GM21576 (cell line): ENCODE data around the gene KRTAP12-4.
"Not testable (repeated sequence)": the region's sequence is repeated elsewhere in the genome, so short reads cannot be mapped to it uniquely, and the experiment has no call there.

Experiments
- ATAC-seq: cut with Tn5 transposase; IDR thresholded peaks from one replicate; pipeline ENCODE4 v1.9.1; 2021; ENCODE audit warnings: mild to moderate bottlenecking, moderate library complexity; ENCODE audit not compliant: unreplicated experiment

KRTAP12-4 gene

GRCh38 chr21:44657635-44658540, 3.4 kb upstream of the KRTAP12-4 start, which contains the start of gene KRTAP12-3:
Gene KRTAP12-3, plus strand, starts transcription at chr21:44657932. Its CDS starts 48 bp downstream, at chr21:44657980.
- no peak for ATAC-seq

GRCh38 chr21:44656868-44657267, 2.4 kb upstream of the KRTAP12-4 start:
- no peak for ATAC-seq

GRCh38 chr21:44653656-44654575, 543 bp downstream of the KRTAP12-4 start:
- ATAC-seq: no peak

- no peak for ATAC-seq
Observed at GRCh38 chr21:44653123-44653522, 1.3 kb downstream of the KRTAP12-4 start.

GRCh38 chr21:44650973-44651675, 3.3 kb downstream of the KRTAP12-4 start:
- ATAC-seq: no peak

GRCh38 chr21:44650265-44650972, 4.0 kb downstream of the KRTAP12-4 start:
- no peak for ATAC-seq

GRCh38 chr21:44649521-44650100, 4.8 kb downstream of the KRTAP12-4 start:
- ATAC-seq: no peak

- no peak for ATAC-seq
Observed at GRCh38 chr21:44648557-44649311, 5.7 kb downstream of the KRTAP12-4 start.

GRCh38 chr21:44647222-44647552, 7.3 kb downstream of the KRTAP12-4 start:
- ATAC-seq: no peak

GRCh38 chr21:44646366-44647221, 7.9 kb downstream of the KRTAP12-4 start, which contains the start of gene KRTAP10-11:
Gene KRTAP10-11, plus strand, starts transcription at chr21:44646414. Its CDS starts 45 bp downstream, at chr21:44646459.
- ATAC-seq: not testable (repeated sequence)

- no peak for ATAC-seq
Observed at GRCh38 chr21:44644878-44645277, 9.6 kb downstream of the KRTAP12-4 start.

GRCh38 chr21:44643741-44644310, 10.6 kb downstream of the KRTAP12-4 start:
- ATAC-seq: no peak

GRCh38 chr21:44640761-44641160, 13.7 kb downstream of the KRTAP12-4 start:
- ATAC-seq: no peak

GRCh38 chr21:44639331-44639655, 15.2 kb downstream of the KRTAP12-4 start:
- no peak for ATAC-seq

- not testable (repeated sequence) for ATAC-seq
Observed at GRCh38 chr21:44638506-44639330, 15.7 kb downstream of the KRTAP12-4 start.

GRCh38 chr21:44637851-44638348, 16.6 kb downstream of the KRTAP12-4 start:
- not testable (repeated sequence) for ATAC-seq
